Mesendoderm (in vitro differentiated cells): Measurements from ENCODE around the gene POLN.

Source experiments
- DNase-seq: peaks from one replicate; pipeline ENCODE4 v3.0.0; 2013
- H2AK5ac ChIP-seq: 2 replicates; pipeline ENCODE4 v1.6.1; 2013; ENCODE audit warnings: low read length, inconsistent platforms
- H2BK120ac ChIP-seq: 2 replicates; pipeline ENCODE4 v1.6.1; 2013; ENCODE audit warnings: low read depth, mild to moderate bottlenecking, low read length, moderate library complexity, mixed read lengths
- H2BK15ac ChIP-seq: replicated peaks from 2 replicates; pipeline ENCODE4 v1.6.1; 2013; ENCODE audit warnings: low read depth, mild to moderate bottlenecking, moderate library complexity
- H2BK5ac ChIP-seq: 2 replicates; pipeline ENCODE4 v1.6.1; 2013; ENCODE audit warnings: low read length, inconsistent platforms
- H3K18ac ChIP-seq: 2 replicates; pipeline ENCODE4 v1.6.1; 2013; ENCODE audit warnings: mild to moderate bottlenecking, low read length, mixed read lengths
- H3K23ac ChIP-seq: one replicate; pipeline ENCODE4 v1.6.1; 2013; ENCODE audit warnings: low read length
- H3K27ac ChIP-seq: 2 replicates; pipeline ENCODE4 v1.5.1; 2013; ENCODE audit warnings: low read depth, mild to moderate bottlenecking, inconsistent platforms, low read length, moderate library complexity
- H3K27me3 ChIP-seq: 2 replicates; pipeline ENCODE4 v1.6.1; 2013; ENCODE audit warnings: low read length, control low read depth, mild to moderate bottlenecking, inconsistent platforms; ENCODE audit not compliant: insufficient read depth, poor library complexity
- H3K36me3 ChIP-seq: 2 replicates; pipeline ENCODE4 v1.6.1; 2013; ENCODE audit warnings: low read length, inconsistent platforms; ENCODE audit not compliant: control insufficient read depth, insufficient read depth
- H3K4ac ChIP-seq: one replicate; pipeline ENCODE4 v1.6.1; 2013; ENCODE audit warnings: low read depth, mild to moderate bottlenecking, low read length, moderate library complexity
- H3K4me1 ChIP-seq: 2 replicates; pipeline ENCODE4 v1.6.1; 2013; ENCODE audit warnings: low read depth, low read length, inconsistent platforms; ENCODE audit not compliant: control insufficient read depth
- H3K4me2 ChIP-seq: 2 replicates; pipeline ENCODE4 v1.6.1; 2013; ENCODE audit warnings: low read length
- H3K4me3 ChIP-seq: 2 replicates; pipeline ENCODE4 v1.5.1; 2013; ENCODE audit warnings: mild to moderate bottlenecking, low read length
- H3K56ac ChIP-seq: one replicate; pipeline ENCODE4 v1.6.1; 2013; ENCODE audit warnings: low read length
- H3K79me1 ChIP-seq: 2 replicates; pipeline ENCODE4 v1.6.1; 2013; ENCODE audit warnings: low read length, inconsistent platforms
- H3K79me2 ChIP-seq: 2 replicates; pipeline ENCODE4 v1.6.1; 2013; ENCODE audit warnings: mild to moderate bottlenecking, low read length; ENCODE audit not compliant: control insufficient read depth, insufficient read depth
- H3K9ac ChIP-seq: 2 replicates; pipeline ENCODE4 v1.6.1; 2013; ENCODE audit warnings: low read length, inconsistent platforms
- H4K5ac ChIP-seq: one replicate; pipeline ENCODE4 v1.6.1; 2013; ENCODE audit warnings: low read length
- H4K8ac ChIP-seq: one replicate; pipeline ENCODE4 v1.6.1; 2013; ENCODE audit warnings: low read depth, mild to moderate bottlenecking, control low read depth, low read length, moderate library complexity
- WGBS: extraction: QIAGEN DNeasy Blood & Tissue Kit; methylation state at CpG from one replicate; pipeline ENCODE4 v1.1.7; 2013; ENCODE audit warnings: low lambda C conversion rate, missing lambda C conversion rate; ENCODE audit not compliant: insufficient coverage; ENCODE audit errors: extremely low coverage; 5-methylcytosine and 5-hydroxymethylcytosine counted together

The POLN gene

DNA sequence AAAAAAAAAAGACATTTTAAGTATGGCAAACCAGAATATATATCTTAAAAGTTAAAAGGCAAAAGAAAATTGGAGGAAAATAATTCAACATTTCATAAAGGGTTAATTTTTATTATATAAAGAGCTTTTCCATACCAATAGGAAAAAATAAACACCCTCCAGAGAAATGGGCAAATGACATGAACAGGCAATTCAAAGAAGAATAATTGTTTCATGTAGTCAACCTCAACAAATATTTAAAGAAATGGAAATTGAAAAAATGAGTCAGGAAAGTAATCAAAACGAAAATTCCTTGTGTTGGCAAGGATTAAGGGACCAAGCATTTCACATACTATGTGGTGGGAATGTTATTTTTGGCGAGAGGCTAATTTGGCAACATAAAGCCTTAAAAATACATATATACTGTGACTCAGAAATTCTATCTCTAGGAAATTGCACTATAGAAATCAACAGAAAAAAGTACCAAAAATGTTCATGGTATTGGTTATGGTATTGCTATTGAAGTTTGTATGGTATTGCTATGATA, 87.6 kb downstream of the POLN start:
- Histone ChIP-seq H2AK5ac (no peak overlapping the region), H4K5ac (no peak overlapping the region), H2BK120ac (no peak overlapping the region), H3K4me3 (no peak overlapping the region), H3K4me2 (no peak overlapping the region), H3K23ac (no peak overlapping the region), H3K9ac (no peak overlapping the region), H3K56ac (no peak overlapping the region), H3K36me3 (no peaks in the 10 kb centered on the region), H3K27ac (no peak overlapping the region), H3K27me3 (no peaks in the 10 kb centered on the region), H3K79me2 (no peaks in the 10 kb centered on the region), H3K4me1 (no peaks in the 10 kb centered on the region), H3K18ac (no peak overlapping the region), H2BK15ac (no peak overlapping the region), H4K8ac (no peak overlapping the region), H2BK5ac (no peak overlapping the region), H3K79me1 (no peaks in the 10 kb centered on the region), H3K4ac (no peak overlapping the region)
- DNase-seq: no peak
- no CpG with 5 or more reads among the region's 2 CpGs for WGBS

- no peak overlapping the region for H3K9ac ChIP-seq
- no peak overlapping the region for H2BK5ac ChIP-seq
- H4K5ac ChIP-seq: no peak overlapping the region
- H3K4ac ChIP-seq: no peak overlapping the region
- no peak for DNase-seq
- H3K27ac ChIP-seq: no peak overlapping the region
- H3K23ac ChIP-seq: no peak overlapping the region
- no peak overlapping the region for H2BK15ac ChIP-seq
- no peak overlapping the region for H3K56ac ChIP-seq
- H2BK120ac ChIP-seq: no peak overlapping the region
- H3K79me2 ChIP-seq: no peaks in the 10 kb centered on the region
- no peak overlapping the region for H4K8ac ChIP-seq
- no peaks in the 10 kb centered on the region for H3K79me1 ChIP-seq
- no peaks in the 10 kb centered on the region for H3K27me3 ChIP-seq
- H3K36me3 ChIP-seq: no peaks in the 10 kb centered on the region
- H3K4me2 ChIP-seq: no peak overlapping the region
- no CpG with 5 or more reads among the region's 5 CpGs for WGBS
- no peak overlapping the region for H3K18ac ChIP-seq
- no peak overlapping the region for H3K4me3 ChIP-seq
- H3K4me1 ChIP-seq: no peaks in the 10 kb centered on the region
- no peak overlapping the region for H2AK5ac ChIP-seq
These were observed 90.4 kb downstream of the POLN start for GRCh38 chr4:2151544-2151943.

DNA sequence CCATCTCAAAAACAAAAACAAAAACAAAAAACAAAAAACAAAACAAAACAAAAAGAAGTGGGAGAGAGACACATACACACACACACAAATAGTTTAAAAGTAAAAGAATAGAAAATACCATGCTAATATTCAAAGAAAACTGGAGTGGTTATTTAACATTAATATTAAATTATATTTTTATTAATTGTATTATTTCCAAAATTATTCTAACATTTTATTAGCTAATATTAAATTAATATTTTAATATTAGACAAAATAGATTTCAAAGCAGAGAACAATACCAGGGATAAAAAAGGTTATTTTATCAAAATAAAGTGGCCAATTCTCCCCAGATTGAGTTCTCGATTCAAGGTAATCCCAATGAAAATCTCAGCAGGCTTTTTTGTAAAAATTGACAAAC, 91.8 kb downstream of the POLN start:
- Histone ChIP-seq H3K23ac (no peak overlapping the region), H3K18ac (no peak overlapping the region), H3K9ac (no peak overlapping the region), H3K27ac (no peak overlapping the region), H3K27me3 (no peaks in the 10 kb centered on the region), H2AK5ac (no peak overlapping the region), H3K4me1 (no peaks in the 10 kb centered on the region), H3K56ac (no peak overlapping the region), H2BK5ac (no peak overlapping the region), H2BK120ac (no peak overlapping the region), H3K4ac (no peak overlapping the region), H3K79me1 (no peaks in the 10 kb centered on the region), H3K36me3 (no peaks in the 10 kb centered on the region), H3K79me2 (no peaks in the 10 kb centered on the region), H3K4me2 (no peak overlapping the region), H4K8ac (no peak overlapping the region), H3K4me3 (no peak overlapping the region), H2BK15ac (no peak overlapping the region), H4K5ac (no peak overlapping the region)
- no CpG with 5 or more reads among the region's 1 CpG for WGBS
- no peak for DNase-seq

DNA sequence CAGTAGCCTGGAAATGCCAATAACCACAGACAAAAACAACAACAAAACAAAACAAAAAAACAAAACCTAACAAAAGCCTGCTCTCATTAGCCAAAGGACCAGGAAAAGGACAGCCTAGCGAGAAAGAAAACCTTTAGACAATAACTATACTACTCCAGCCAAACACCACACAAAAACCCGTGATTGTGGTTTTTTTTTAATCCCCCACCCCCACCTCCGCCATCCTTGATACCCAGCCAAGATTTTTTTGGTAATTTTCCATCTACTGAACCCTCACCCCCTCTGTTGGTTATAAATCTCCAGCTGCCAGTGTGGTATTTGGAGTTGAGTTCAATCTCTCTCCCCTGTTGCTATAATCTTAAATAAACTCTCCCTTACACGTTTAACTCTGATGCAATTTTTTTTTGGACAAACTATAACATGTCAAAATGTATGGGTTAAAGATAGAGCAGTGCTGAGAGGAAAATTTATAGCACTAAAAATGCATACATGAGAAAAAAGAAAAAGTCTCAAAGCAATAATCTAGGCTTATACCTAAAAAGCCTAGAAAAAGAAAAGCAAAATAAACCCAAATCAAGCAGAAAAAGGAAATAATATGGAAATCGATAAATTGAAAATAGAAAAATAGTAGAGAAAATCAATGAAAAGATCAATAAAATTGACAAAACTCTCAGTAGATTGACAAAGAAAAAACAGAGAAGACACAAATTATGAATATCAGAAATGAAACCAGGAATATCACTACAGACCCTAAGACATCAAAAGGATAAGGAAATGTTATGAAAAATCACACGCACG, 99.1 kb downstream of the POLN start:
- whole genome bisulfite sequencing: no CpG with 5 or more reads among the region's 7 CpGs
- DNase-seq: no peak
- no peak overlapping the region for H3K4ac ChIP-seq
- no peak overlapping the region for H2AK5ac ChIP-seq
- no peak overlapping the region for H2BK5ac ChIP-seq
- H3K18ac ChIP-seq: no peak overlapping the region
- no peak overlapping the region for H4K5ac ChIP-seq
- no peaks in the 10 kb centered on the region for H3K79me2 ChIP-seq
- no peak overlapping the region for H2BK120ac ChIP-seq
- no peaks in the 10 kb centered on the region for H3K4me1 ChIP-seq
- H3K23ac ChIP-seq: no peak overlapping the region
- no peak overlapping the region for H3K4me3 ChIP-seq
- H3K27ac ChIP-seq: no peak overlapping the region
- no peak overlapping the region for H3K56ac ChIP-seq
- H3K36me3 ChIP-seq: no peaks in the 10 kb centered on the region
- H3K27me3 ChIP-seq: peaks cover 2% of the 10 kb centered on the region
- no peak overlapping the region for H4K8ac ChIP-seq
- H3K4me2 ChIP-seq: no peak overlapping the region
- no peak overlapping the region for H3K9ac ChIP-seq
- H3K79me1 ChIP-seq: no peaks in the 10 kb centered on the region
- H2BK15ac ChIP-seq: no peak overlapping the region

- peaks cover 2% of the 10 kb centered on the region for H3K27me3 ChIP-seq
- H3K4me3 ChIP-seq: no peak overlapping the region
- H2BK15ac ChIP-seq: no peak overlapping the region
- H3K23ac ChIP-seq: no peak overlapping the region
- H4K8ac ChIP-seq: no peak overlapping the region
- no peaks in the 10 kb centered on the region for H3K4me1 ChIP-seq
- no CpG with 5 or more reads among the region's 7 CpGs for WGBS
- no peak overlapping the region for H3K18ac ChIP-seq
- H3K27ac ChIP-seq: no peak overlapping the region
- no peaks in the 10 kb centered on the region for H3K36me3 ChIP-seq
- H2BK5ac ChIP-seq: no peak overlapping the region
- H2AK5ac ChIP-seq: no peak overlapping the region
- no peak for DNase-seq
- H4K5ac ChIP-seq: no peak overlapping the region
- H3K56ac ChIP-seq: no peak overlapping the region
- H3K4ac ChIP-seq: no peak overlapping the region
- H2BK120ac ChIP-seq: no peak overlapping the region
- H3K79me1 ChIP-seq: no peaks in the 10 kb centered on the region
- no peak overlapping the region for H3K4me2 ChIP-seq
- no peaks in the 10 kb centered on the region for H3K79me2 ChIP-seq
- H3K9ac ChIP-seq: no peak overlapping the region
These were observed 100.0 kb downstream of the POLN start for GRCh38 chr4:2141762-2142451.
